GM21723 (cell line): ENCODE data around the gene TPSD1.
"Not testable (repeated sequence)": the region's sequence is repeated elsewhere in the genome, so short reads cannot be mapped to it uniquely, and the experiment has no call there.

Experiments used
- ATAC-seq: cut with Tn5 transposase; IDR thresholded peaks from one replicate; pipeline ENCODE4 v1.9.1; 2021; ENCODE audit warnings: mild to moderate bottlenecking, moderate library complexity; ENCODE audit not compliant: unreplicated experiment

TPSD1 gene

GRCh38 chr16:1220841-1221627 lies 34.8 kb upstream of the TPSD1 start:
- no peak for ATAC-seq

GRCh38 chr16:1221628-1222552 lies 34.0 kb upstream of the TPSD1 start:
- no peak for ATAC-seq

- ATAC-seq = no peak
Observed at GRCh38 chr16:1222553-1223354, 33.1 kb upstream of the TPSD1 start.

- no peak for ATAC-seq
Observed at GRCh38 chr16:1223355-1224214, 32.3 kb upstream of the TPSD1 start.

GRCh38 chr16:1224558-1224957 lies 31.3 kb upstream of the TPSD1 start:
- no peak for ATAC-seq

- no peak for ATAC-seq
Observed at GRCh38 chr16:1225051-1225451, 30.8 kb upstream of the TPSD1 start, which contains the start of gene TPSG1. TPSG1 (minus strand) TSS chr16:1225268; CDS start chr16:1225252, 16 bp downstream.

- not testable (repeated sequence) for ATAC-seq
Observed at GRCh38 chr16:1225728-1226311, 30.0 kb upstream of the TPSD1 start.

GRCh38 chr16:1226692-1227091 lies 29.2 kb upstream of the TPSD1 start:
- ATAC-seq = not testable (repeated sequence)

- ATAC-seq = not testable (repeated sequence)
Observed at GRCh38 chr16:1228227-1228626, 27.6 kb upstream of the TPSD1 start.

GRCh38 chr16:1229476-1229875 lies 26.4 kb upstream of the TPSD1 start:
- not testable (repeated sequence) for ATAC-seq

GRCh38 chr16:1230084-1230470 lies 25.8 kb upstream of the TPSD1 start, which contains the start of gene TPSB2:
TPSB2 (minus strand) TSS chr16:1230184; CDS start chr16:1229951, 233 bp downstream.
- ATAC-seq = not testable (repeated sequence)

GRCh38 chr16:1230471-1231212 lies 25.2 kb upstream of the TPSD1 start:
- ATAC-seq = not testable (repeated sequence)

- ATAC-seq = not testable (repeated sequence)
Observed at GRCh38 chr16:1231301-1231700, 24.6 kb upstream of the TPSD1 start.

- ATAC-seq = not testable (repeated sequence)
Observed at GRCh38 chr16:1232049-1232748, 23.7 kb upstream of the TPSD1 start.

- ATAC-seq = not testable (repeated sequence)
Observed at GRCh38 chr16:1236659-1237058, 19.2 kb upstream of the TPSD1 start.

GRCh38 chr16:1237990-1238389 lies 17.9 kb upstream of the TPSD1 start:
- ATAC-seq = no peak

- not testable (repeated sequence) for ATAC-seq
Observed at GRCh38 chr16:1238909-1239308, 17.0 kb upstream of the TPSD1 start.

GRCh38 chr16:1239575-1239974 lies 16.3 kb upstream of the TPSD1 start:
- ATAC-seq = not testable (repeated sequence)
